Left renal pelvis (tissue), 4 donors: ENCODE measurements around the gene ALDH1L1. TPM values are rescaled to one million over a fixed set of nuclear protein-coding genes. Genes with fewer than 3 reads are reported as not detected.

Experiments
- DNase-seq, 4 donors: peaks; one replicate each; pipeline ENCODE4 v3.0.0-alpha.2; 2013; ENCODE audit warnings: low read depth in 4 of 4, low spot score in 3 of 4
- polyA plus RNA-seq, 4 donors: library from polyadenylated mRNA; unstranded; fragments of 120-200 nt; gene quantifications; one replicate each; pipeline ENCODE4 v1.2.1, GENCODE V29; 2013; ENCODE audit not compliant: insufficient read length in 4 of 4

The ALDH1L1 gene
- polyA plus RNA-seq, 4 donors, result 3.2 to 48.3 (median 30.3) TPM

DNA sequence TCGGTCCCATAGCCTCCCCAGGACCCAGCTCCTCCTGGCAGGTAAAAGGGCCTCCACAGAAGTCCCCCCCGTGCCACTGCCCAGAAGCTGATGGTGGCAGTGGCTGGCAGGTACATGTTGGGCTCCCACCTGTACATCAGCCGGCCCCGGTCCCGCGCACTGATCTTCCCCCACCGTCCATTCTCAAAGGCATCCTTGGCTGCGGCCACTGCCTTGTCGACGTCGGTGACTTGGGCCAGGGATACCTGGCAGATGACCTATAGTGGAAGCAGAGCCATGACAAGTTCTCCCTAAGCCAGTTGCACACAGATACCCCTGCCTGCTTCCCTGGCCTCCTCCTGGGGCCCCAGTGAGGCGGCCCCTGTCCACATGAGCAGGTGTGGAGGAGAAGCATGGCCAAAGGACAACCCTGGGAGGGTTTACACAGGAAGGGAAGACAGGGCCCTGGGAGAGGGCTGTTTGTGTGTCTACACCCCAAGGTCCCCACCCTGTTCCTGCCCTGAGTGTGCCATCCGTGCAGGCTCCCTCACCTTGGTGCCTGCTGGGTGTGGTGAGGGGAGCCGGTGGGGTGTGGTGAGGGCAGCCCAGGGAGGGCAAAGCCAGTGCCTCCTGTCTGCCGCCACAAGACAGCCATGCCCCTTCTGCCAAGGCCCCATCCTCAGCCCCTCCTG lies 44.8 kb downstream of the ALDH1L1 start:
- DNase-seq, result no peak

DNA sequence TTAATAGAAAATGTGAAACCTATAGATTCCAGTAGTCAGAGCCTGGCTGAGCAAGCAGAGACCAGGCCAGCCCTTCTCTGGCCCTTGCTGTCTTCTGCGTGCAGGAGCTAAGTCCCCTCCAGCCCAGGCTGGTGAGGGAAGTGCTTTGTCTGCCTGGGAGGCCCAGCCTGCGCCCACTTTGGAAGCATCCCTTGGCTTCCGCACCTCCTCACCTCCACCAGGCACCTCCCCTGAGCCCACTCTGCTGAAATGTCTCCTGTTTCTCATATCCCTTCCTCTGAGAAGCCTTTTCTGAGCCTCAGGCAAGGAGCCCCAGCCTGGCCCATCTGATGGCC lies 45.3 kb downstream of the ALDH1L1 start:
- no peak for DNase-seq

DNA sequence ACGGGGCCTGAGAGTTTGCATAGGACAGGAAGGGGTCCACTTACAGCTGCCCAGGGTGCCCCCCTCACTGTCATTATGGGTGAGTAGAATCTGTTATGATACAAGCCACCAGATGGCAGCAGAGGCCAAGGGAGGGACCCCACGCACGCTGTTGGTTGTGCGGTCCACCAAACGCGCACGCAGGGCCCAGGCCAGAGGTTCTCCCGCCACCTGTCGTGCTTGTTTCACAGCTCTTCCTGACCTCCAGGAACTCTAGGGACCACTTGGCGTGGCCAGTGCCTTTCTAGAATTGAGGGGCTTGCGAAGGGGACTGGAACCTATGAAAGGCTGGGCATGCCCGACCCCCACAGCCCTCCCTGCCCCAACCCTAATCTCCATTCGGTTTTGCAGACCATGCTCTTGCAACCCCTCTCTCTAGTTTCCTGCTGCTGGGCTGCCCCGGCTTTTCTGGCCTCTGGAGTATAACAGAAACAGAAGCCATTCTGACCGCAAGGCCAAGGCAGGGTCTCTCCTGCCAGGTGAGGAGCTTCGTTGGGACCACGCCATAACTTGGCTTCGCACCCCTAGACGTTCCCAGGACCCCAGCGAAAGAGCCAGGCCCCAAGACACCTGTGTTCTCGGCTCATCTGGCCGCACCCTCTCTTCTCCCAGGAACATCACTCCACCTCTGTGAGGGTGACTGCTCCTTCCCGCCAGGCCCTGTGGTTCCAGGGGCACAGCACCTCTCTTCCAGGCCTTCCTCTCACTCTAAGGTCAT lies 46.0 kb downstream of the ALDH1L1 start:
- peak in 3 of 4 donors; percentile 27 to 45 (median 29) for DNase-seq

DNA sequence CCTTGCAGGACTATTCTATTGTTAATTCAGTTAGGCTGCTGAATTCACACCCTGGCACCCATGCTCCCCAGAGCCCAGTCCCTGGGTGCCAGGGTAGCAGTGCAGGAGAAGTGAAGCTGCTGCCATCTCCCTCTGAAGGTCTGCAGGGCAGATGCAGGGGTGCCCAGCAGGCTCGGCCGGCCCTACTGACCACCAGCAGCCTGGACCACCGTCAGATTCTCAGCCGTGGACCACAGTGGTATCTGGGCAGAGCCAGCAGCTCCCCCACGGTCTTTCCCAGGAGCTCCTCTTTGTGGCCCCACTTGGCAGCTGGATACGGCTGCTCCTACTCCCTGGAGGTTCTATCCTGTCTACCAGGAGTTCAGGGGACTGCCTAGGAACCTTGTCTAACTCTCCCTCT lies 46.8 kb downstream of the ALDH1L1 start:
- DNase-seq, result no peak

DNA sequence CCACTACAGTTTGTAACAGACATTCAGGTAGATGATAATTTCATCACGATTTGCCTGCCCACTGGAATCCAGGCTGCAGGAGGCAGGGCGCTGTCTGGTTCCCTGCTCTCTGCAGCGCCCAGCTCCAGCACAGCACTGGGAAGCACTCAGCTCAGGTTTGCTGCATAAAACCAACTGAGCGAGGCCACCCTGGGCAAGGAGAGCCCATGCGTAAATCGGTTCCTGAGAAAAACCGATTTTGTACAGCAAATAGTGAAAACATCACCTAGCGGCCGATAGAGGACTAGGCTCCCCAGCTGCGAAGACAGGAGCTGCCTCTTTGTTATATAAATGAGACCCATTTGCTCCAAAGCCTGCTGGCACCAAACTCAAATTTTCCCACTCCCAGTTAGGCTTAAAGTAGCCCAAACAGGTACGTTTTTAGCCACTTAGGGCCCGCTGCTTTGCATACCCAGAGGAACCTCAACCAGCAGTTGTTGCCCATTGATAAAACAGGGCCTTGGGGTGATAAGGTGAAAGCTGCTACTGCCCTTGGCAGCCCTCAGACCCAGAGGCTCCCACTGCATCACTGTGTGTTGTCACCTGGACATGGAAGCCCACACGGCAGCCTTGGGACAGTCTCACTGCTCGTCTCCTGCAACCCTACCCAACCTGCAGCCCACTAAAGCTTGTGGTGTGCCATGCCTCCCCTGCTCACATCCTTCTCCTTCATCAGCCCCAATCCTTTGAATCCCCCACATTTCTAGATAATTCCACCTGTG lies 47.5 kb downstream of the ALDH1L1 start:
- DNase-seq, result peak in 2 of 4 donors; percentile 20 to 32

DNA sequence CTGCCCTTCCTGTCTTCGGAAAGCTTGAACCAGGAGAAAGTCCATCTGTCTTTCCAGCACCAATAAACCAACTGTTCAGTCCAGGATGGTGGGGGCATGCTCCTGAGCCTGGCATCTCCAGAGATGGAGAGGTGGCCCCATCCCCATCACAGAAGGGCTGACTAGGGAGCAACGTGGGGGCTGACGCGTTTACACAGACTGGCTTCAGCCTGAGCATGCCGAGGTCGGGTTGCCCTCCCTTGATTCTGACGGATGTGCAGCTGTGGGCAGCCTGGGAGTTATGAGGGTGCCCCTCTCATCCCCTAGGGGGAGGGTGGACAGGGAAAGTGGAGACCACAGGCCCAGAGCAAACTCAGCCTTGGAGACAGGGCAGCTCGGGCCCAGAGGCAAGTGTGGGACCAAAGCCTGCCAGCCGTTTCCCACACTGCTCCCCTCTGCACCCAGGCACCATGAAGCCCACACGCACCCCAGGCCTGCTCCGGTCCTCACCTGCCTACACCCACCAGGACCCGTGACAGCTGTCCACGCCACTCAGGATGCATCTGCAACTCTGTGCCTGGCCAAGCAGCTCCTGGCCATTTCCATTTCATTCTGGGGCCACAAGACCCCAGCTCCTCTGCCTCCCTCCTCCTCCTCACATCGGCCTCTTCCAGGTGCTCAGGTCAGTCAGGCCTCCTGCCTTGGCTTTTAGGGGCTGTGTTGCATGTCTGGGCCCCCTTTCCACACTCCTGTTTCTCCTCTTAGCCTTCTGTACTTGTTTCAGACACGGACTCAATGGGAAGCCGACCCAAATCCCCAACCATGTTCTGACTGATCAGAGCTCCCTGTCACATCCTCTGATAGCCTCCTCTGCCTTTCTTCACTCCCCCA lies 48.3 kb downstream of the ALDH1L1 start:
- DNase-seq, result no peak

DNA sequence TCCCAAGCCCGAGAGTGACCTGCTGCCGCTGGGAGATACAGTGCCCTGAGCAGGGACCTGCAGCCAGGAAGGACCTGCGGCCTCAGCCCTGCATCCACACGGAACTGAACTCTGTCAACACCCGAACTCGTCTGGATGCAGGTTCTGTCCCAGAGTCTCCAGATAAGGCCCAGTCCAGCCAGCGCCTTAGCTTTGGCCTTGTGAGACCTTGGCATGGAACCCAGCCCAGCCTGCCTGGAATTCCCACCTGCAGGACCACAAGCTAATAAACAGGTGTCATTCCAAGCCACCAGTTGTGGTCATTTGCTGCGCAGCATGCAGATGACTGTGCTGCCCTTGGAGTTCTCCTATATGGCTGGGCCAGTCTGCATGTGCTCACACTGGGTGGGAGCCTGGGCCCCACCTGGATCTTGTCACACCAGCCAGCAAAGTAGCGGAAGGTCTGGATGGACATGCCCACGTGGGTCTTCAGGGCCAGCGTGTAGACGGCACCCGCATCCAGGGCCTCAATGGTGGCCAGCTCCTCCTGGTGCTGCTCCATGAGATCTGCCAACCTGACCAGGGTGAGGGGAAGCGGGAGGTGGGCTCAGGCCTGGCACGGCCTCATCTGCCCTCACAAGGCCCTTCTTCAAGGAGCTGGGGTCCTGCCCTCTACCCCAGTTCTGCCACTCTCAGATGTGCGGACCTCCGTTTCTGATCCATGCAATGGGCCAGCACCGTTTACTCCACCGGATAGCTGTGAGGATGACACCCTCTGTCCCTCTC lies 49.2 kb downstream of the ALDH1L1 start:
- no peak for DNase-seq

DNA sequence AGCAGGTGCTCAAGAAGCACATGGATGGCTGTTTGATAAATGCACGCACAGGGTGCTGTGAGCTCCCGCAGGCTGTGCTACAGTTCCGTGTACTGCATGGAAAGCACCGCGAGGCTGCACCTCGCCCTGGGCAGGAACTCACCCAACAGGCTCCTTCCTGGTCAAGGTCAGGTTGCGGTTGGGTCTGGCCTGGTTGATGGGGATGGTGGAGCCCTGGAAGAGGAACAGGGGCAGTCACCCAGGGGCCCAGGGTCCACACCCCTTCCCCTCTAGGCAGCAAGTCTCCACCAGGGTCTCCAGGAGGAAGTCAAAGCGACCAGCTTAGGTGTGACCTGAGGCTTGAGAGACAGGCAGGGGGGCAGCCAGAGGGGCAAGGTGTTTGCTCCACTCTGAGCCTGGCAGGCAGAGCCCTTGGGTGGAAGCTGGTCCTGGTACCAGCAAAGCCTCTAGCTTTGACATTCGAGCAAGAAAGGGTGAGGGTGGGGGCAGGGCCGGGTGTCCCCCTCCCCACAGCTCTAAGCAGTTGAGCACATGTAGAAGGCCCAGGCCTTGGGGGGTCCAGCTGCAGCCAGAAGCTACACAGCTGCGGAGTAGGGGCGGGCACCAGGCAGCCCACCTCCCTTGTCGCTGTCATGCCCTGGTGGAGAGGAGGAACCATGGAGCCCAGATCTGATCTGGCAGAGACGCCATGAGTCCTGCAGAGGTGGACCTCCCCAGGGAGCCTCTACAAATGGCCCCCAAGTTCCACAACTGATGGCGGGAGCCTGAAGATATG lies 50.1 kb downstream of the ALDH1L1 start:
- DNase-seq, result no peak

DNA sequence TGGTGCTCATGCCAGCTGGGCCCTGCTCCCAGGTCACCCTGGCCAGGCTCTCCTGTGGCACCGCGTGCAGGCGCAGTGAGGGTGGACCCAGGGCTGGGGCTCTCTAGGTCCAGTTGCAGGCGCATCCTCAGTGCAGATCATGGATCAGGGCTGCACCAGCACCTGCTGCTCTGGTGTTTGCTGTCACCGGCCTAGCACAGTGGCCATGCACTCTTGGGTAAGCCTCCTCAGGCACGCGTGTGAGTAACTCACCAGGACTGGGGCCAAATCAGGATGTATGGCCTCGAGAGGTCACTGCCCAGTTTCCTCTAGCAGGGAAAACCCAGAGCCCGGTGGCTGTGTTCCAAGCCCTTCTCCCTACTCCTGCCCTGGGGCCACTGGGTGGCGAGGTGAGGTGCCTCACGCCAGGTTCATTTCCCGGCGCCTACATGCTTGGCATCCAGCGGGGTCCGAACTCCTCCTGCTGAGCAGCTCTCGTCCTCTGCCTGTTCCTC lies 50.9 kb downstream of the ALDH1L1 start:
- DNase-seq, result no peak

DNA sequence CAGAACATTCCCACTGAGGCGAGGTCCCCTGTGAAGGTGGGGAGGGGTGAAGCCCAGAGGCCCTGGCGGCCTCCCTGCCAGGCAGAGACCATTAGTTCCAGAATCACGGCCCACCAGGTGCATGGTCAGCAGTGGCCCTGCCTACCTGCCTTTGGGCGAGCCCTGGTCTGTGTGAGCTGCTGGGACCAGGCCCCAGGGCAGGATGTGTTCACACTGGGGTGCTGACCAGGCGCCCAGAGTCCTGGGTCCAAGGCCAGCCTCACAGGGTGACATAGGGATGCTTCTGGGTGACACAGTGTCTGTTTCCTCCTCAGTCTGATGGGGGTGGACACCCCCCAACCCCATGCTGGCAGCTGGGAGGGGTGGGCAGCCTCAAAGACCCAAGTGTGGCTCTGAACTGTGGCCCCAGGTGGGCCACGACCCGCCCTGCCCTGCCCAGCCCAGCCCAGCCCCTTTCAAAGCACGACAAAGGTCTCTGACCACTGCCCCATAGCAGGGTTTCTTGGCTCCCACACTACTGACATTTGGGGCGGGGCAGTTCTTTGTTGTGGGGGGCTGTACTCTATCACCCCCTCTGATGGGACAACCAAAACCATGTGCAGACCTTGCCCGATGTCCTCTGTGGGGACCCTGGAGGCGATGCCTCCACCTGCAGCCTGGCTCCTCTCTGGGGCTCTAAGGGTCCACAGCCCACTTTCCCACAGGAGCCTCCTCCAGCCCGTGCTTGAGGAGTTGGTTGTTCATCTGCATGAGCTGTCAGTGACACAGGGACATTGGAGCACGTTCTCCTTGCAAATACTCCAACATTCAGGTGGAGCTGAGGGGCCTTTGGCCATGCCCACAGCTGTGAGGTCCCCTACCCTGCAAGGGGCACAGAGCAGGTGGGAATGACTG lies 51.6 kb downstream of the ALDH1L1 start:
- no peak for DNase-seq

DNA sequence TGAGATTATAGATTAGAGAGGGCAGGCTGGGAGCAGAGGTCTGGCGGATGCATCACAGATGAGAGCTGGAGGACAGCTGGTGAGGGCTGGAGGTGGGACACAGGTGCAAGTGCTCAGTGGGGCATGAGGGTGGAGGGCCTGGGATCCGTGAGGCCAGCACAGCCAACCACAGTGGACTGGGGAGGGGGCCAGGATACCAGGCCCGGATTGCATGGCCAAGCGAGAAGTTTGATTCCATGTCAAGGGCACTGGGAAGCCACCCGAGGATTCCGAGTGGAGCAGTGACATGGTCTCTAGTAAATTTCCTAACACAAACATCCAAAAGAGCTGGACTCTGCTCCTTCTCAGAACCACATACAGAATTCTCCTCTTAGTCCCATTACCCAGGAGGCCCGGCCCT lies 52.5 kb downstream of the ALDH1L1 start:
- DNase-seq, result no peak

DNA sequence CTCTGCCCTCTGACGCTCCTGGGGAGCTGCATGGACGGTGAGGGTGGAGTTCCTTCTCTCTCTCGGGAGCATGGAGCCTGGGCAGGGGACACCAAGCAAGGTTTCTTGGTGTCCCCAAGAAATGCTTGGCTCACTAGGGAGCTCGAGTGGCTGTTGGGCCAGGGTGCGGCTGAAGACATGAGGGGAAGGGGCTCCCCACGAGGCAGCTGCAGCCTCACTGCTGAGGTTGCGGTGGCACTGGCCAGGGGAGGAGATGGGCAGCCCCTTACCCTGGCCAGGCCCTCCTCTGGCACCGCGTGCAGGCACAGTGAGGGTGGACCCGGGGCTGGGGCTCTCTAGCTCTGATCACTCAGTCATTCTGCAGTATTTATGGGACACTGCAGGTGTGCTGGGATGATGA lies 52.9 kb downstream of the ALDH1L1 start:
- DNase-seq, result no peak

DNA sequence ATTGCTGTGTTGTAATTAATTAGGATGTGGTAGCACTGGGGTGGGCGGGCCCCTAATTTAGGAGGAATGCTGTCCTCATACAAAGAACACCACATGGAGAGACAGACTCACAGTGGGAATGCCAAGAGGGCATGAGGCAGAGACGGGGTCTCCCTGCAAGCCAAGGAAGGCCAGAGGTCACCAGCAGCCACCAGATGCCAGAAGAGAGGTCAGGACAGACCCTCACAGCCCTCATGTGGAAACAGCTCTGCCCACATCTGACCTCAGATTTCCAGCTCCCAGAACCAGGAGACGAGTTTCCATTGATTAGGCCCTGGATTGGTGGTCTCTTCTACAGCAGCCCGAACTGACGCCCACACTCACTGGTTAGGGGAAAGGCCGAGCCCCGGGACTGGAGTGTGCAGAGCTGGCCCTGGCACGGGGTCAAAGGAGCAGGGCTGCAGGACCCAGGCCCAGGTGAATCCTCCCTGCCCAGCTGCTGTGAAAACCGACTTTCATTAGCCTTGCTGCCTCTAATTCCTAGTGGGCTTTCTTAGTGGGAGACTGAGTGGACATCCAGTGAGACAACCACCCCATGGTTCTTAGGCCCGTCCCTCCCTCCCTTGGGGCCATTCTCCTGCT lies 53.5 kb downstream of the ALDH1L1 start:
- no peak for DNase-seq

DNA sequence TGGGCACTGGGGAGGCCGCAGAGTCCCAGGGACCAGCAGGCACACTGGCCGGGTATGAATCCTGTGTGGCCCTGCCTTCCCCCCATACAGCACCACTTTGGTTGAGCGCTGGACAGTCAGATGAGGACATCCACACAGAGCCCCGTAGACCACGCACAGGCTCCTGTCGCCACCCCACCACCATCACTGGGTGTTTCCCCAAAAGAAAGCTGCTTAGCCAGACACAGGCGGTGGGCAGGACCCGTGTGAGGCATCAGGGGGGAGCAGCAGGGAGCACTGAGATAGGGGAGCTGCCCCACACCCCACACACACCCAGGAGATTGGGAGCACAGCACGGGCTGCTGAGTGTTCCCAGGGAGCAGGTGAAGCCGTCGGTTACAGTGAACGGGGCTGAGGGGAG lies 54.1 kb downstream of the ALDH1L1 start:
- no peak for DNase-seq

DNA sequence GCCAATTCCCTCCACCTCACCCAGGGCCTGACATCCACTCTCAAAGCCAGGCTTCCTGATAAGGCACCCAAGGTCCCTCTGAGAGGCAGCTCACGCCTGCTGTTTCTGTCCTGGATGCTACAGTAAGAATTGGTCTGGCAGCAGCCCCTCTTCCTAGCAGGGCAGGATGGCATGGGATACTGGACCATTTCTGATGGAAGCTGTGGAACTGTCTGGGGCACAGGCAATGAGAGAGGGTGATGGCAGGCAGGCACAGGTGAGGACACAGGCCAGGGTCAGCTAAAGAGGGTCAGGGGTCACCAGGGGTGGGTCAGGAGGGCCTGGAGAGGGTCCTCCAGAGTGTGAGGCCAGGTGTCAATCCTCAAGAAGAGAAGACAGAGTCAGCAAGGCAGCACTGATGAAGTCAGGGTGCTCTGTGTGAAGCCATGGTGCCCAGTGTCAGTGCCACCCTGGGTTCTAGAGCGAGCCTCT lies 54.6 kb downstream of the ALDH1L1 start:
- no peak for DNase-seq

DNA sequence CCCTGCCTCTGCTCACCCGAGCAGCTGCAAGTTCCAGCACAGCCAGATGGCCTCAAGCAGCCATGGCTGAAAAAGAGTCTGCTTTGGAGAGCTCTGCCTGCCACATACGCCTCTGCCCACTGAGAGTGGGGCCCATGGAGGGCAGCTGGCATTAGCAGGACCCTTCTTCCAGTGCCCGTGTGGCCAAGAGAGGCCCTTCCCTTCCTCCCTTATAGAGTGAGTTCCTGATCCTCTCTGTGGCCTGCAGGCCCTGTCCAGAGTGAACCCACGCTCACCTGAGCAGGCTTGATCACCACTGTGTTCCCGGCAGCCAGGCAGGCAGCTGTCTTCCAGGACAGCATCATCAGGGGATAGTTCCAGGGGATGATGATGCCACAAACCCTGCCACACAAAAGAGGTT lies 55.0 kb downstream of the ALDH1L1 start:
- DNase-seq, result no peak

DNA sequence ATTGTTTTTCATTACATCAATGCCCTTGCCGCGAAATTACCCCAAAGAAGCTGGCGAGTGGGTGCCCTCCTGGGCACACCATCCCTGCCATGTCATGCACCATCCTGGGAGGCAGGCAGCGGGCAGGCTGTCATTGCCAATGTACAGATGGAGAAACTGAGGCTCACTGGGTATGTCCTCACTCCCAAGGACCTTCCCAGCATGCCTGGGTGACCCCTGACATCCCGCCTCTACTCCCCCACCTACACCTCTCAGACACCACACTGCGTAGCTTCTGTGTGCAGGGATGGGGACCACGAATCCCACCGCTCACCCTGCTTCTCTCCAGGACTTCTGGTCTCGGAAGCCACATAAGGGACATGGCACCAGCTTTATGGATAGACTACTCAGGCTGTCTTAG lies 55.5 kb downstream of the ALDH1L1 start:
- no peak for DNase-seq
